SK-N-SH treated with all-trans-retinoic acid at 6 μM for 48 hours (cell line): ENCODE results near the gene SLC6A19.

Experiments
- ATAC-seq: fragments of 200-7000 bp; cut with Tn5 transposase; 3 replicates; pipeline ENCODE4 v1.9.1; 2020; ENCODE audit warnings: mild to moderate bottlenecking, moderate library complexity
- ARNTL ChIP-seq: fragments of 450-650 bp; formaldehyde crosslinking; IDR thresholded peaks from 2 replicates; pipeline ENCODE4 v1.5.0; 2020; ENCODE audit warnings: low read depth, mild to moderate bottlenecking, moderate library complexity, borderline replicate concordance
- BACH2 ChIP-seq: fragments of 250-450 bp; sonication (Bioruptor Pico); IDR thresholded peaks from 2 replicates; pipeline ENCODE4 v1.9.0; 2021; ENCODE audit warnings: mild to moderate bottlenecking, borderline replicate concordance
- CREB5 ChIP-seq: fragments of 250-450 bp; sonication (Bioruptor Pico); IDR thresholded peaks from 2 replicates; pipeline ENCODE4 v1.5.1; 2020; ENCODE audit warnings: low read depth, mild to moderate bottlenecking, moderate library complexity
- CSDC2 ChIP-seq: fragments of 250-450 bp; sonication (Bioruptor Pico); IDR thresholded peaks from 2 replicates; pipeline ENCODE4 v1.5.0; 2020; ENCODE audit warnings: mild to moderate bottlenecking, moderate library complexity
- CSRNP3 ChIP-seq: fragments of 250-450 bp; sonication (Bioruptor Pico); IDR thresholded peaks from 2 replicates; pipeline ENCODE4 v1.5.1; 2021; ENCODE audit warnings: mild to moderate bottlenecking, moderate library complexity
- ESRRG ChIP-seq: fragments of 250-450 bp; sonication (Bioruptor Pico); IDR thresholded peaks from 2 replicates; pipeline ENCODE4 v1.6.1; 2021; ENCODE audit warnings: mild to moderate bottlenecking
- ISL1 ChIP-seq: fragments of 250-450 bp; sonication (Bioruptor Pico); IDR thresholded peaks from 2 replicates; pipeline ENCODE4 v2.1.2; 2022; ENCODE audit warnings: mild to moderate bottlenecking, moderate library complexity
- OSR1 ChIP-seq: fragments of 250-450 bp; sonication (Bioruptor Pico); IDR thresholded peaks from 2 replicates; pipeline ENCODE4 v1.8.0; 2022; ENCODE audit warnings: moderate library complexity, mild to moderate bottlenecking, inconsistent platforms
- POU6F1 ChIP-seq: fragments of 250-450 bp; sonication (Bioruptor Pico); IDR thresholded peaks from 2 replicates; pipeline ENCODE4 v1.8.0; 2021; ENCODE audit warnings: low read depth, mild to moderate bottlenecking, moderate library complexity, borderline replicate concordance
- PPARA ChIP-seq: fragments of 250-450 bp; sonication (Bioruptor Pico); IDR thresholded peaks from 2 replicates; pipeline ENCODE4 v1.5.0; 2020; ENCODE audit warnings: mild to moderate bottlenecking, borderline replicate concordance
- RARB ChIP-seq: fragments of 250-450 bp; sonication (Bioruptor Pico); IDR thresholded peaks from 2 replicates; pipeline ENCODE4 v1.8.0; 2021; ENCODE audit warnings: mild to moderate bottlenecking, moderate library complexity
- SNAI2 ChIP-seq: fragments of 250-450 bp; sonication (Bioruptor Pico); IDR thresholded peaks from 2 replicates; pipeline ENCODE4 v1.5.0; 2020; ENCODE audit warnings: mild to moderate bottlenecking, moderate library complexity
- TCF4 ChIP-seq: fragments of 250-450 bp; sonication (Bioruptor Pico); IDR thresholded peaks from 2 replicates; pipeline ENCODE4 v1.8.0; 2021; ENCODE audit warnings: mild to moderate bottlenecking, moderate library complexity, borderline replicate concordance
- TOX ChIP-seq: fragments of 250-450 bp; sonication (Bioruptor Pico); IDR thresholded peaks from 2 replicates; pipeline ENCODE4 v1.8.0; 2021; ENCODE audit warnings: mild to moderate bottlenecking, moderate library complexity, borderline replicate concordance
- TSHZ2 ChIP-seq: fragments of 250-450 bp; sonication (Bioruptor Pico); IDR thresholded peaks from 2 replicates; pipeline ENCODE4 v1.5.0; 2020; ENCODE audit warnings: mild to moderate bottlenecking, moderate library complexity
- ZC3H10 ChIP-seq: fragments of 250-450 bp; sonication (Bioruptor Pico); IDR thresholded peaks from 2 replicates; pipeline ENCODE4 v1.5.1; 2021; ENCODE audit warnings: mild to moderate bottlenecking, moderate library complexity
- ZFP30 ChIP-seq: fragments of 450-650 bp; formaldehyde crosslinking; IDR thresholded peaks from 2 replicates; pipeline ENCODE4 v1.5.0; 2022; ENCODE audit warnings: mild to moderate bottlenecking, moderate library complexity
- ZNF565 ChIP-seq: fragments of 450-650 bp; formaldehyde crosslinking; conservative IDR thresholded peaks from 2 replicates; pipeline ENCODE4 v1.5.0; 2020; ENCODE audit warnings: low read depth, mild to moderate bottlenecking, moderate library complexity
- ZNF70 ChIP-seq: fragments of 450-650 bp; formaldehyde crosslinking; IDR thresholded peaks from 2 replicates; pipeline ENCODE4 v1.5.0; 2020; ENCODE audit warnings: mild to moderate bottlenecking, moderate library complexity

SLC6A19 gene

GRCh38 chr5:1270933-1271914 is 69.8 kb downstream of the SLC6A19 start:
- no peak for ATAC-seq
- TF ChIP-seq TCF4 (CRISPR knock-in tag), result no peak
- TF ChIP-seq SNAI2, result no peak
- no peak for TF ChIP-seq POU6F1 (CRISPR knock-in tag)
- TF ChIP-seq ZC3H10 (CRISPR knock-in tag), result no peak
- no peak for TF ChIP-seq ZFP30 (CRISPR knock-in tag)
- no peak for TF ChIP-seq TSHZ2 (CRISPR knock-in tag)
- no peak for TF ChIP-seq CSDC2
- TF ChIP-seq RARB (CRISPR knock-in tag), result no peak
- no peak for TF ChIP-seq ISL1 (CRISPR knock-in tag)
- TF ChIP-seq CSRNP3 (CRISPR knock-in tag), result no peak
- TF ChIP-seq OSR1 (CRISPR knock-in tag), result no peak
- TF ChIP-seq BACH2 (CRISPR knock-in tag), result no peak

GRCh38 chr5:1272201-1272600 is 70.8 kb downstream of the SLC6A19 start:
- no peak for ATAC-seq
- TF ChIP-seq ZNF70 (CRISPR knock-in tag), result no peak
- TF ChIP-seq ZNF565 (CRISPR knock-in tag), result no peak
- TF ChIP-seq TCF4 (CRISPR knock-in tag), result no peak
- TF ChIP-seq CSDC2, result no peak
- no peak for TF ChIP-seq ARNTL (CRISPR knock-in tag)
- no peak for TF ChIP-seq CREB5 (CRISPR knock-in tag)
- no peak for TF ChIP-seq RARB (CRISPR knock-in tag)
- no peak for TF ChIP-seq TOX (CRISPR knock-in tag)

GRCh38 chr5:1273745-1274144 is 72.3 kb downstream of the SLC6A19 start:
- TF ChIP-seq ZFP30 (CRISPR knock-in tag) (no peak), SNAI2 (no peak)
- no peak for ATAC-seq

- TF ChIP-seq ZNF70 (CRISPR knock-in tag) (no peak), PPARA (CRISPR knock-in tag) (no peak), BACH2 (CRISPR knock-in tag) (no peak), TSHZ2 (CRISPR knock-in tag) (no peak), ESRRG (no peak)
Measured at GRCh38 chr5:1274471-1274870, 73.1 kb downstream of the SLC6A19 start.

More at GRCh38 chr5:1274471-1274870, 73.1 kb downstream of the SLC6A19 start:
- no peak for ATAC-seq
